Smooth muscle cell (in vitro differentiated cells): Measurements from ENCODE around the gene CACNA2D3. TPM values are rescaled to one million over a fixed set of nuclear protein-coding genes. Genes with fewer than 3 reads are reported as not detected.

Experiments used
- DNase-seq: peaks from one replicate; lab custom pipeline; 2025; ENCODE audit not compliant: unreplicated experiment; lab: John Stamatoyannopoulos, UW
- H2AFZ ChIP-seq: fragments of 200-600 bp; sonication (generic); 2 replicates; pipeline ENCODE4 v1.6.0; 2016; ENCODE audit warnings: antibody characterized with exemption, low read depth, mild to moderate bottlenecking
- H3F3A ChIP-seq: fragments of 200-600 bp; sonication (generic); 2 replicates; pipeline ENCODE4 v1.6.0; 2017; ENCODE audit warnings: antibody characterized with exemption, low read depth
- H3K27ac ChIP-seq: fragments of 200-600 bp; sonication (generic); 2 replicates; pipeline ENCODE4 v1.5.1; 2016; ENCODE audit warnings: low read depth, mild to moderate bottlenecking
- H3K27me3 ChIP-seq: fragments of 200-600 bp; sonication (generic); 2 replicates; pipeline ENCODE4 v1.6.1; 2016; ENCODE audit warnings: low read depth, mild to moderate bottlenecking
- H3K36me3 ChIP-seq: fragments of 200-600 bp; sonication (generic); 2 replicates; pipeline ENCODE4 v1.5.1; 2016; ENCODE audit warnings: low read depth
- H3K4me1 ChIP-seq: fragments of 200-600 bp; sonication (generic); 2 replicates; pipeline ENCODE4 v1.5.1; 2016; ENCODE audit warnings: low read depth
- H3K4me2 ChIP-seq: fragments of 200-600 bp; sonication (generic); 2 replicates; pipeline ENCODE4 v1.6.0; 2016; ENCODE audit warnings: mild to moderate bottlenecking
- H3K4me3 ChIP-seq: fragments of 200-600 bp; sonication (generic); 2 replicates; pipeline ENCODE4 v1.5.1; 2016; ENCODE audit warnings: mild to moderate bottlenecking
- H3K79me2 ChIP-seq: fragments of 200-600 bp; sonication (generic); 2 replicates; pipeline ENCODE4 v1.6.0; 2016; ENCODE audit warnings: low read depth, mild to moderate bottlenecking
- H3K9ac ChIP-seq: fragments of 200-600 bp; sonication (generic); 2 replicates; pipeline ENCODE4 v1.6.0; 2016; ENCODE audit warnings: low read depth
- H3K9me3 ChIP-seq: fragments of 200-600 bp; sonication (generic); replicated peaks from 2 replicates; pipeline ENCODE4 v1.5.1; 2016; ENCODE audit warnings: low read depth
- H4K20me1 ChIP-seq: fragments of 200-600 bp; sonication (generic); 2 replicates; pipeline ENCODE4 v1.6.0; 2016; ENCODE audit warnings: low read depth
- CTCF ChIP-seq: fragments of 200-600 bp; sonication (generic); IDR thresholded peaks from 2 replicates; pipeline ENCODE4 v1.5.1; 2017; ENCODE audit warnings: borderline replicate concordance, mild to moderate bottlenecking, antibody characterized with exemption; ENCODE audit not compliant: insufficient read depth, poor library complexity, severe bottlenecking
- WGBS: methylation state at CpG from one replicate; pipeline ENCODE4 v1.1.7; 2016; ENCODE audit warnings: low lambda C conversion rate; 5-methylcytosine and 5-hydroxymethylcytosine counted together
- polyA plus RNA-seq: library from polyadenylated mRNA; unstranded; fragments of >200 nt; fragmentation: Nextera tagmentation; extraction: Ambion mirVana; gene quantifications from 2 replicates; pipeline ENCODE4 v1.2.1, GENCODE V29; 2016
- total RNA-seq: library from RNA; depleted of rRNA; stranded (reverse); fragments of >200 nt; gene quantifications from 2 replicates; pipeline ENCODE4 v1.2.3, GENCODE V29; 2014

Gene CACNA2D3
- total and polyA plus RNA-seq, 2 experiments from 2014 or later, result 0.15 to 0.90 TPM

DNA sequence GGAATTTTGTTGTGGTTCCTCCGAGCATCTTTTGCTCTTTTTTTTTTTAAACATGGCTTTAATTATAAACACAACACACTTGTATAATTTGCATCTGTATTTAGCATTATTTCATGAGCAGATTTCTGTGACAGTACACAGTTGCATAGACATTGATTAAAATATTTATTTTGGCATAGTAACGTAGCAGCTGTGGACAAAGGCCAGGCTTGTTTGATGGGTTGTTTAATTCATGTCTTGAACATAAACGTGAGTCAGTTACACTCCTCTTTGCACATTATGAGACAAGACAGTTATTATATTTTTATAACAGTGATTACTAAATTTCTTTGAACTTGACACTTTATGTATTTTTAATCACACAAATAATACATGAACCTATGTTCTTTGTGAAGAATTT lies 182.5 kb downstream of the CACNA2D3 start:
- Histone ChIP-seq H3K36me3 (no peaks in the 10 kb centered on the region), H3K9me3 (no peaks in the 10 kb centered on the region), H3K4me2 (no peak overlapping the region), H3K4me3 (no peak overlapping the region), H4K20me1 (no peaks in the 10 kb centered on the region), H3K27ac (no peak overlapping the region), H3F3A (no peaks in the 10 kb centered on the region), H3K9ac (no peak overlapping the region), H2AFZ (no peak overlapping the region), H3K27me3 (peaks cover 8% of the 10 kb centered on the region), H3K4me1 (peaks cover 7% of the 10 kb centered on the region), H3K79me2 (no peaks in the 10 kb centered on the region)
- TF ChIP-seq CTCF, result no peak
- 76% methylated on average over 3 of the region's 3 CpGs for WGBS
- DNase-seq, result no peak

- H3K79me2 ChIP-seq, result no peaks in the 10 kb centered on the region
- 56% methylated on average over 3 of the region's 3 CpGs for WGBS
Measured at GRCh38 chr3:54305409-54306099, 183.2 kb downstream of the CACNA2D3 start.

DNA sequence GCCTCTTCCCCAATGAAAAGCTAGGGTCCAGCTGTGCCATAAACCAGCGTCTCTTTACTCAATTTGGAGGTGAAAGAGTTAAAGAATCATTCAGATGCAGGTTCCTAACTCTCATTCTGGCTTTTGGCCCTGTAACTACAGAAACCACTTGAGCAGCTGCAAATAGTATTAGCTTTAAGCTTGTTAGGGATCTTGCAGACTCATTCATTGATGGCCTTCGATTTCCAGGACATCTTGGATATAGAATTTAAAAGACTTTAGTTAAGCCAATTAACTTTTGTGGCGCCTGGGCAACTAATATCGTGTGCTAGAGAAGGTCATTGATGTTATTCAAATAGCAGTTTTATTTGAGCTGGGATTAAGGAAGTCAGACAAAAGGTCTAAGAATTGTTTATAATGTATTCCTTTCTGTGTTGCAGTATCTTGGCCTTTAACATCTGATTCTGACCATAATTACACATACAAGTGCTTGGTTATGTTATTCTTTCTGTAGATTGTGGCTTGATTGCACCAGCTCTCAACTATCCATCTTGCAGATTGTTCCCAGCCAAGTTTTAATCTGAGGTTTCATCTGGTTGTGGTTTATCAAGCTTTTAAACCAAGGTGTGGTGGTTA lies 185.3 kb downstream of the CACNA2D3 start:
- H3K36me3 ChIP-seq, result no peaks in the 10 kb centered on the region
- H3K4me2 ChIP-seq, result no peak overlapping the region
- no peak overlapping the region for H3K9ac ChIP-seq
- no peak for TF ChIP-seq CTCF
- 82% methylated on average over 4 of the region's 4 CpGs for WGBS
- no peaks in the 10 kb centered on the region for H3K79me2 ChIP-seq
- H3K27me3 ChIP-seq, result peaks cover 18% of the 10 kb centered on the region
- no peaks in the 10 kb centered on the region for H3F3A ChIP-seq
- no peaks in the 10 kb centered on the region for H4K20me1 ChIP-seq
- H3K27ac ChIP-seq, result no peak overlapping the region
- H3K4me3 ChIP-seq, result no peak overlapping the region
- H3K9me3 ChIP-seq, result no peaks in the 10 kb centered on the region
- H3K4me1 ChIP-seq, result peaks cover 7% of the 10 kb centered on the region
- no peak for DNase-seq
- no peak overlapping the region for H2AFZ ChIP-seq

More at GRCh38 chr3:54305409-54306099, 183.2 kb downstream of the CACNA2D3 start:
- H3K4me1 ChIP-seq, result peaks cover 7% of the 10 kb centered on the region
- H3K9me3 ChIP-seq, result no peaks in the 10 kb centered on the region
- no peak overlapping the region for H3K4me2 ChIP-seq
- H3K4me3 ChIP-seq, result no peak overlapping the region
- H3K27ac ChIP-seq, result no peak overlapping the region
- H3K36me3 ChIP-seq, result no peaks in the 10 kb centered on the region
- H3K27me3 ChIP-seq, result peaks cover 15% of the 10 kb centered on the region
- TF ChIP-seq CTCF, result no peak
- DNase-seq, result no peak
- H2AFZ ChIP-seq, result no peak overlapping the region
- H4K20me1 ChIP-seq, result no peaks in the 10 kb centered on the region
- H3K9ac ChIP-seq, result no peak overlapping the region
- H3F3A ChIP-seq, result no peaks in the 10 kb centered on the region

- WGBS, result 65% methylated on average over 6 of the region's 6 CpGs
- no peaks in the 10 kb centered on the region for H3K9me3 ChIP-seq
- H4K20me1 ChIP-seq, result no peaks in the 10 kb centered on the region
- H2AFZ ChIP-seq, result no peak overlapping the region
- no peak for DNase-seq
- TF ChIP-seq CTCF, result no peak
- H3K27ac ChIP-seq, result no peak overlapping the region
- H3K36me3 ChIP-seq, result no peaks in the 10 kb centered on the region
- no peaks in the 10 kb centered on the region for H3K4me1 ChIP-seq
- H3K27me3 ChIP-seq, result peaks cover 18% of the 10 kb centered on the region
- H3F3A ChIP-seq, result no peaks in the 10 kb centered on the region
- no peak overlapping the region for H3K4me3 ChIP-seq
- H3K9ac ChIP-seq, result no peak overlapping the region
- H3K79me2 ChIP-seq, result no peaks in the 10 kb centered on the region
- no peak overlapping the region for H3K4me2 ChIP-seq
Measured at GRCh38 chr3:54309601-54310000, 187.2 kb downstream of the CACNA2D3 start.
